C4-2B (cell line): ENCODE results near the gene STK32C.

ENCODE experiments used
- H3K27ac ChIP-seq: fragments of 450-650 bp; 2 replicates; pipeline ENCODE4 v1.5.1; 2017
- ZFX ChIP-seq: fragments of 450-650 bp; IDR thresholded peaks from 2 replicates; pipeline ENCODE4 v1.6.1; 2017
- TF ChIP-seq, protein P1 (sequence below): fragments of 450-650 bp; conservative IDR thresholded peaks from 2 replicates; pipeline ENCODE4 v1.5.1; 2017; ENCODE audit warnings: mild to moderate bottlenecking

Gene STK32C

DNA sequence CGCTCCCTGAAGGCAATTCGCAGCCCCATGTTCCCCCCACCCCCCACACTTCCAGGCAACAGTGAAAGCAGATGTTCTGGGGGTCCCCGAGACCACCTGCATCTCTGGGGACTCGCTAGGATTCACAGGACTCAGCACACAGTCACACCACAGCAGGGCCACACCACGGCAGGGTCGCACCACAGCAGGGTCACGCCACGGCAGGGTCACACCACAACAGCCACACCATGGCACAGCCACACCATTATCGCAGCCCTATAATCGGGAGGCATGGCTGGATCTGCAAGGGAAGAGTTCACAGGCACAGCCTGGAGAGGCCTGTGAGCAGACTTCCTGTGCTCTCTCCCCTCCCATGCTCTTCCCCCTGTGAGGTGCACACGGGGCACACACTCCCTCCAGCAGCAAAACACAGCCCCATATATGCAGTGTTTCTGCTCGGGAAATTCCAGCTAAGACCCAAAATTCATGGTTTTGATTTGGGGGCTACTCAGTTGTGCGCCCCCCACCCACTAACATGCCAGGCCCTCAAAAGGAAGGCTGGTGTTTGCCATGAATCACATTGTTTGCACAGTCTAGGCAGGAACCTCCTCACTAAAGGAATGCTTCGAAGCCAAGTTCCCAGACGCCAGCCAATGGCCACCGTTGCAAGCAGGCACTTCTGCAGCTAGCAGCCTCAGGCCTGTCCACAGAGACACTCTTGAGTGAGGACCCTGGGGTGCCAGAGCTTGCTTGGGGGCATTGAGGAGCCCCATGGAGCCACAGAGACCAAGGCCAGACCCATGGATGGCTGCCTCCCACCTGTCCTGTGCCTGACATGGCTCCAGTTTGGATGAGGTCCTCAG lies 128.0 kb downstream of the STK32C start:
- H3K27ac ChIP-seq: no peak overlapping the region
- no peak for TF ChIP-seq ZFX

DNA sequence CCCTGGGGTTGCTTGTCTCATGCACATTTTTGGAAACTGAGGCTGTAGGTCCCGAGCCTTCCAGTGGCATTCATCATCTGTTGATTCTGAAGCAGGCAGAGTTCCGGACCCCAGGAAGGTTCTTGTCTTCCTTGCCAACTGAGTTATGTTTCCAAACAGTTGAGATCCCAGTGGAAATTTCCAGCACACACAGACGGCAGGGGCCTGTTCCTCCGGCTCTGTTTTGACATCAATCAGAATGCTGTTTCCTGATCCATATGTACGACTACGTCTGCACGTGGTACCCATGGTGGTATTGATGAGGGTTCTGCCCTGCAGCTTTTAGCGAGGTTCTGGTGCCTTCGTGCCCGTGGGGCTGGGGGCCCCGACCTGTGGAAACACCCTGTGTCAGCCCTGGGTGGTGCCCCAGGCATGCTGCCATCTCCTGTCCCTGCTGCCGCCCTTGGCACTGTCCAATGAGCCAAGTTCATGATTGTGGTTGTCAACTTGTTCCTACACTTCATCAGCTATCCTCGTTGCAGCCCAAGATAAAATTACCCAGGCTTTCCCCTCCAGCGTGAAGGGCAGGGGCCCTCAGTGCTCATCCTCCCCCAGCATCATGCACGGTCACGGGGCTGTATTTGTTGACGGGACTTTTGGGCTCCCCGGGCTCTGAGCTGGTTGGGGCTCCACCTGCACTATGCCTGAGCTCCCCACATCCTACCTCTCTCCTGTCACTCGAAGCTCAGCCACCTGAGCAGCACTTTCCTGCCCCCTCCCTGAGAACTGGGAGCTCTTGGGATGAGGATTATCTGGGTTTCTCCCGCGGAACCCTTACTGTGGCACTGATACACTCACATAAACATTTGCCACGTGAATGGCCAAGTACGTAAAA lies 128.8 kb downstream of the STK32C start:
- H3K27ac ChIP-seq: no peak overlapping the region
- TF ChIP-seq ZFX: no peak
- TF ChIP-seq, protein P1, sequence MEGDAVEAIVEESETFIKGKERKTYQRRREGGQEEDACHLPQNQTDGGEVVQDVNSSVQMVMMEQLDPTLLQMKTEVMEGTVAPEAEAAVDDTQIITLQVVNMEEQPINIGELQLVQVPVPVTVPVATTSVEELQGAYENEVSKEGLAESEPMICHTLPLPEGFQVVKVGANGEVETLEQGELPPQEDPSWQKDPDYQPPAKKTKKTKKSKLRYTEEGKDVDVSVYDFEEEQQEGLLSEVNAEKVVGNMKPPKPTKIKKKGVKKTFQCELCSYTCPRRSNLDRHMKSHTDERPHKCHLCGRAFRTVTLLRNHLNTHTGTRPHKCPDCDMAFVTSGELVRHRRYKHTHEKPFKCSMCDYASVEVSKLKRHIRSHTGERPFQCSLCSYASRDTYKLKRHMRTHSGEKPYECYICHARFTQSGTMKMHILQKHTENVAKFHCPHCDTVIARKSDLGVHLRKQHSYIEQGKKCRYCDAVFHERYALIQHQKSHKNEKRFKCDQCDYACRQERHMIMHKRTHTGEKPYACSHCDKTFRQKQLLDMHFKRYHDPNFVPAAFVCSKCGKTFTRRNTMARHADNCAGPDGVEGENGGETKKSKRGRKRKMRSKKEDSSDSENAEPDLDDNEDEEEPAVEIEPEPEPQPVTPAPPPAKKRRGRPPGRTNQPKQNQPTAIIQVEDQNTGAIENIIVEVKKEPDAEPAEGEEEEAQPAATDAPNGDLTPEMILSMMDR: no peak

DNA sequence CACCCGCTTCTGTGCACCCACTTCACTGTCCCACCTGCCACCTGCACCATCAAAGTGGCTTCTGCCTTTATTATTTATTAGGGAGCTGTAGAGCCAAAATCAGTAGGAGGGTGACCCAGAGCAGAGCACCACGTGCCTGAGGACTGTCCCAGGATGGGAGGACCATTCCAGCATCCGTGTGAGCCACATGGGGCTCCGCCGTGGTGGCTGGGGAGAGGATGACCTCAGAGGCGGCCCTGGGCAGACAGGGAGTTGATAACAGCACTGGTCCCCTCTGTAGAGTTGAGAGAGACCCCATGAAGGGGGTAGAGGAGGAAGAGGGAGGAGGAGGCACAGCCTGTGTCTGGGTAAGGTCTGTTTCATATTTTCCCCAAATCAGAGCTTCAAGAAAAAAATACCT lies 129.7 kb downstream of the STK32C start:
- no peak for TF ChIP-seq ZFX
- TF ChIP-seq, protein P1: no peak
- H3K27ac ChIP-seq: no peak overlapping the region

DNA sequence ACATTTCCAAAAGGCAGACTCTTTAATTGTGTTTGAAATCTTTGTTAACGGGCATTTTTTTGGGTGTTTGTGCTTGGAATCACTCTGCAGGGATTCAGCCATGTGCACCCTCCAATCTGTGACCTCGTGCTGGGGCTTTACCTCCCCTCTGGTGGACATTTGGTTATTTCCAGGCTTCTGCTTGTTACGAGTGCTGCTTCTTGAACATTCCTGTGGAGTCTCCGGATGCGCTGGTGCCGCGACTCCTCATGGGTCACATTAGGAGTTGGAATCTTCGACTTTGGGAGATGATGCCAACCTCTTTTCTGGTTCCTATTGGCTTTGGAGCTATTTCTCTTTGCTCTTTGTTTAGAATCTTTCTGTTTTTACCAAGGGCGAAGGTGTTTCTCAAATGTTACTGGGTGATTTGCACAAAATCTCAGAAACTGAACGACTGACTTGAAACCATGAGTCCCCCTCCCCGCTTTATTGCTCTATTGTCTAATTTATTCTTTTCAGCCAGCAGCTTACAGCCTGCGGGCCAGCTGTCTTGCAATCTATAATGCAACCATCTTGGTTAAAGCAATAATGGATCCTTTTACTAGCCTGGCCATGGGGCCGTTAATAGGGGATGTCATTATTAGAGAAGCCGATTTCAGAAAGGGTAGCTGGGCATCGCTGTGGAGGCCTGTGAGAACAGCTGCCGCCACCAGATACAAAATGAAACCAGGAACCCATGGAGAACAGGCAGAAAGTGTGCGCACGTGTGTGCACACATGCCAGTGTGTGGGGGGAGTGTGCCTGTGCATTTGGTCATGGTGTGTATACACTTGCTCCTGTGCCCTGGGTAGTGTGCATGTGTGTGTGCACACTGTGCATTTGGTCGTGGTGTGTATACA lies 130.9 kb downstream of the STK32C start:
- no peak for TF ChIP-seq ZFX
- TF ChIP-seq, protein P1: no peak

GRCh38 chr10:132175907-132176581 lies 131.7 kb downstream of the STK32C start:
- no peak overlapping the region for H3K27ac ChIP-seq
- no peak for TF ChIP-seq ZFX
- TF ChIP-seq, protein P1: no peak

More for the DNA sequence above, 130.9 kb downstream of the STK32C start:
- no peak overlapping the region for H3K27ac ChIP-seq

DNA sequence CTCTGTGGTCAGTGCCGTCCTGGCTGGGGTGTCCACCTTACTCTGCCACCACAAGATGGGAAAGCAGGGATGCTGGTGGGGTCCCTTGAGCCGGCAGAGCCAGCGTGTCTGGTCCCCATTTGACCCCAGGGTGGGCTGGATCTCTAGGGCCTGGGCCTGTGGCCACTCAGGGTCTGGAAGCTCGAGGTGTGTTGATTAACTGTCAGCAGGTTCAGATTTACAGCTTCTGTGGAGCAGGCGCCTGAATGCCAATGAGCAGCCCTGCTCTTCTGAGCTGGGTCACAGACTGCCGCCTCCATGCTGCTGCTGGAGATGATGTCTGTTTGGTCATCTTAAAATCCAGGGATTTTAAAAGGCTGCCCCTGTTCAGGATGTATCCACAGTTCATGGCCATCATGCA lies 132.3 kb downstream of the STK32C start:
- TF ChIP-seq, protein P1: no peak
- no peak for TF ChIP-seq ZFX
- H3K27ac ChIP-seq: no peak overlapping the region

GRCh38 chr10:132174237-132174636 lies 133.5 kb downstream of the STK32C start:
- H3K27ac ChIP-seq: no peak overlapping the region
- TF ChIP-seq ZFX: no peak
- TF ChIP-seq, protein P1: no peak
